Measurements from ENCODE around the gene MATCAP1. TPM values are rescaled to one million over a fixed set of nuclear protein-coding genes. Genes with fewer than 3 reads are reported as not detected.
A peak's percentile ranks its signal among the peaks of the same experiment; 100 is the strongest.

The MATCAP1 gene
- total and polyA plus RNA-seq, 2 of the 13 experiments (the other 11 are each of a cell fraction or from before 2014, with no cell fraction given) = 11.2 to 24.5 TPM

DNA sequence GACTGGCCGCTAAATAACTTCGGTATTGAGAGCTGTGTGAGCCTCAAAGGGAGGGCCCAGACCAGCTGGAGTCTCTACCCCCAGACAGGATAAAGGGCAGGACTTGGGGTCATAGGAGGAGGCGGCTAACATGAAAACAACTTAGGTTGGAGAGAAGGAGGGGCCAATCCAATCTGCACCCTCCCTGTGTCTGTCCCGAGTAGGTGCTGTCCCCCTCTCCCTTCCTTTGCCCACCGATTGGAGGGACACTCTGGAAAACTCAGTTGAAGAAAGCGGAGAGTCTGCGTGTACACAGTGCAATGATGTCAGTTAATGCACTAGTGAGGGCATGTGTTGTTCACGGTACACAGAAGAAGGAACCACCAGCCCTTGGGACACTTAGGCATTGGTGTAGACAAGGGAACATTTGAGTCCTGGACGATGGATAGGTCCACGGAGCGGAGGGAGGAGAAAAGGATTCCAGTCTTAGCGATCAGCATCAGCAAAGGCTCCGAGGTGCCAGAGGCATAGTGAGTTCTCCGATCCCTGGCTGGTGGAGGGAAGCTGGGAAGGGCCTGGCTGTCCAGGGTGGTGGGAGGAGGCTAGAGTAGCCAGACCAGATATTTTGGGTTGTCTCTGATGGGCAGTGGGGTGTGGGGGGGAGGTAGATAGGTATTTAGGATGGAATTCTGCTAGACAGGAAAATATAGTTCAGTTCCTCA is 12.7 kb downstream of the MATCAP1 start (continued):
- peak; percentile 52; the same call in 1 of the 2 replicates for TF ChIP-seq ZBTB20 (CRISPR knock-in tag; IDR thresholded peaks at IDR 0.05; ENCODE audit: borderline replicate concordance, low read depth)
- TF ChIP-seq, protein P1, sequence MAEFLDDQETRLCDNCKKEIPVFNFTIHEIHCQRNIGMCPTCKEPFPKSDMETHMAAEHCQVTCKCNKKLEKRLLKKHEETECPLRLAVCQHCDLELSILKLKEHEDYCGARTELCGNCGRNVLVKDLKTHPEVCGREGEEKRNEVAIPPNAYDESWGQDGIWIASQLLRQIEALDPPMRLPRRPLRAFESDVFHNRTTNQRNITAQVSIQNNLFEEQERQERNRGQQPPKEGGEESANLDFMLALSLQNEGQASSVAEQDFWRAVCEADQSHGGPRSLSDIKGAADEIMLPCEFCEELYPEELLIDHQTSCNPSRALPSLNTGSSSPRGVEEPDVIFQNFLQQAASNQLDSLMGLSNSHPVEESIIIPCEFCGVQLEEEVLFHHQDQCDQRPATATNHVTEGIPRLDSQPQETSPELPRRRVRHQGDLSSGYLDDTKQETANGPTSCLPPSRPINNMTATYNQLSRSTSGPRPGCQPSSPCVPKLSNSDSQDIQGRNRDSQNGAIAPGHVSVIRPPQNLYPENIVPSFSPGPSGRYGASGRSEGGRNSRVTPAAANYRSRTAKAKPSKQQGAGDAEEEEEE (CRISPR knock-in tag; IDR thresholded peaks at IDR 0.05; ENCODE audit: borderline replicate concordance) = no peak
- TF ChIP-seq, protein P2, sequence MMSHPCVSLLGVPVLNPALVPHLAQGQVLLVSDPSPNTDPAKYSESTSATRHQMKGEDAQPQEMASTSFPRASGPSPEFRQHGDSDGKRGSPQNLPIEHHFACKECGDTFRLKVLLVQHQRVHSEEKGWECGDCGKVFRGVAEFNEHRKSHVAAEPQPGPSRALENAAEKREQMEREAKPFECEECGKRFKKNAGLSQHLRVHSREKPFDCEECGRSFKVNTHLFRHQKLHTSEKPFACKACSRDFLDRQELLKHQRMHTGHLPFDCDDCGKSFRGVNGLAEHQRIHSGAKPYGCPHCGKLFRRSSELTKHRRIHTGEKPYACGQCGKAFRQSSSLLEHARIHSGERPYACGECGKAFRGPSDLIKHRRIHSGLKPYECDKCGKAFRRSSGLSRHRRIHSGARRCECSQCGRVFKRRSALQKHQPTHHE (CRISPR knock-in tag; IDR thresholded peaks at IDR 0.05; ENCODE audit: borderline replicate concordance) = 0 out of 2 replicates have a peak, but pooled peaks have one; percentile 86
- peak; percentile 88; the same call in 1 of the 2 replicates for TF ChIP-seq ZNF383 (CRISPR knock-in tag; IDR thresholded peaks at IDR 0.05; ENCODE audit: borderline replicate concordance)
- peak; percentile 52 for TF ChIP-seq SALL1 (CRISPR knock-in tag; IDR thresholded peaks at IDR 0.05)
- TF ChIP-seq ZNF124 (CRISPR knock-in tag; IDR thresholded peaks at IDR 0.05) = peak; percentile 30; the same call in 1 of the 2 replicates
- no peak for TF ChIP-seq ZNF766 (CRISPR knock-in tag; IDR thresholded peaks at IDR 0.05; ENCODE audit: borderline replicate concordance)
- 0 out of 2 replicates have a peak, but pooled peaks have one; percentile 0 for TF ChIP-seq NAIF1 (CRISPR knock-in tag; IDR thresholded peaks at IDR 0.05; ENCODE audit: borderline replicate concordance)
- 0 out of 2 replicates have a peak, but pooled peaks have one; percentile 48 for TF ChIP-seq ZSCAN29 (CRISPR knock-in tag; conservative IDR thresholded peaks at IDR 0.05)
- 0 out of 2 replicates have a peak, but pooled peaks have one; percentile 22 for TF ChIP-seq KAT7 (CRISPR knock-in tag; IDR thresholded peaks at IDR 0.05; ENCODE audit: borderline replicate concordance)
- 0 out of 2 replicates have a peak, but pooled peaks have one; percentile 27 for TF ChIP-seq ELK4 (CRISPR knock-in tag; IDR thresholded peaks at IDR 0.05; ENCODE audit: borderline replicate concordance)
- TF ChIP-seq ZNF556 (CRISPR knock-in tag; IDR thresholded peaks at IDR 0.05; ENCODE audit: borderline replicate concordance) = 0 out of 2 replicates have a peak, but pooled peaks have one; percentile 75
- TF ChIP-seq ZNF207 (IDR thresholded peaks at IDR 0.05; ENCODE audit: borderline replicate concordance) = no peak
- no peak for TF ChIP-seq HNF1A (IDR thresholded peaks at IDR 0.05; ENCODE audit: low read depth)
- TF ChIP-seq HNF1A (CRISPR knock-in tag; IDR thresholded peaks at IDR 0.05; ENCODE audit: borderline replicate concordance) = peak; percentile 58; the same call in 1 of the 2 replicates
- TF ChIP-seq DDIT3 (CRISPR knock-in tag; IDR thresholded peaks at IDR 0.05) = no peak
- 0 out of 2 replicates have a peak, but pooled peaks have one; percentile 10 for TF ChIP-seq ZNF784 (CRISPR knock-in tag; IDR thresholded peaks at IDR 0.05; ENCODE audit: borderline replicate concordance)
- TF ChIP-seq ZBTB7B (CRISPR knock-in tag; IDR thresholded peaks at IDR 0.05) = peak; percentile 79; the same call in 1 of the 2 replicates

All from HepG2 (cell line).